ENCODE measurements around the gene CUL2. TPM values are rescaled to one million over a fixed set of nuclear protein-coding genes. Genes with fewer than 3 reads are reported as not detected.
A peak's percentile ranks its signal among the peaks of the same experiment; 100 is the strongest.
"Not testable (repeated sequence)": the region's sequence is repeated elsewhere in the genome, so short reads cannot be mapped to it uniquely, and the experiment has no call there.

The CUL2 gene
- total and polyA plus RNA-seq, 10 donors = 7.8 to 37.5 (median 20.5) TPM

GRCh38 chr10:34985146-34985545 is 105.0 kb downstream of the CUL2 start:
- H3K27ac ChIP-seq = no peak overlapping the region
- H3K4me3 ChIP-seq = no peak overlapping the region
- 96 to 100% (median 100%) methylated on average over 2 of the region's 2 CpGs for WGBS, 5 donors
- TF ChIP-seq POLR2A (IDR thresholded peaks at IDR 0.05) = no peak
- no peak for TF ChIP-seq POLR2AphosphoS5 (IDR thresholded peaks at IDR 0.05)
- TF ChIP-seq CTCF (IDR thresholded peaks at IDR 0.05 in 8 of 11, conservative IDR thresholded peaks at IDR 0.05 in 3 of 11) = no peak
- peaks cover 3 to 41% (median 27%) of the 10 kb centered on the region in 8 donors for H3K9me3 ChIP-seq
- no peaks in the 10 kb centered on the region for H3K4me1 ChIP-seq
- intact Hi-C loops (cut with DNase I; ENCODE audit: low total_unique reads) = no loop called here
- DNase-seq = no peak
- no peaks in the 10 kb centered on the region for H3K27me3 ChIP-seq (replicated peaks in 1 of 7)
- no peaks in the 10 kb centered on the region for H3K36me3 ChIP-seq

GRCh38 chr10:34981844-34982243 is 108.3 kb downstream of the CUL2 start:
- intact Hi-C loops (cut with DNase I; ENCODE audit: low total_unique reads) = no loop called here
- Histone ChIP-seq H3K36me3 (no peaks in the 10 kb centered on the region), H3K4me3 (no peak overlapping the region), H3K4me1 (no peaks in the 10 kb centered on the region), H3K9me3 (peaks cover 3 to 39% (median 27%) of the 10 kb centered on the region in 8 donors), H3K27ac (no peak overlapping the region), H3K27me3 (replicated peaks in 1 of 7) (no peaks in the 10 kb centered on the region)
- DNase-seq = no peak
- TF ChIP-seq CTCF (IDR thresholded peaks at IDR 0.05 in 8 of 11, conservative IDR thresholded peaks at IDR 0.05 in 3 of 11) (no peak), POLR2AphosphoS5 (IDR thresholded peaks at IDR 0.05) (no peak), POLR2A (IDR thresholded peaks at IDR 0.05) (no peak)
- WGBS, 5 donors = 78 to 91% (median 84%) methylated on average over 2 of the region's 2 CpGs

GRCh38 chr10:34979938-34980337 is 110.2 kb downstream of the CUL2 start:
- no peak overlapping the region for H3K4me3 ChIP-seq
- H3K4me1 ChIP-seq = no peaks in the 10 kb centered on the region
- intact Hi-C loops (cut with DNase I; ENCODE audit: low total_unique reads) = no loop called here
- WGBS, 5 donors = 44 to 91% (median 73%) methylated on average over 2 of the region's 2 CpGs
- DNase-seq = no peak
- no peaks in the 10 kb centered on the region for H3K36me3 ChIP-seq
- no peak overlapping the region for H3K27ac ChIP-seq
- peaks cover 0 to 35% (median 25%) of the 10 kb centered on the region in 8 donors for H3K9me3 ChIP-seq
- TF ChIP-seq POLR2A (IDR thresholded peaks at IDR 0.05) = no peak
- H3K27me3 ChIP-seq (replicated peaks in 1 of 7) = no peaks in the 10 kb centered on the region

- intact Hi-C loops (cut with DNase I; ENCODE audit: low total_unique reads) = no loop called here
- Histone ChIP-seq H3K36me3 (no peaks in the 10 kb centered on the region), H3K4me1 (no peaks in the 10 kb centered on the region), H3K9me3 (peaks cover 0 to 30% (median 17%) of the 10 kb centered on the region in 8 donors), H3K27ac (no peak overlapping the region), H3K4me3 (no peak overlapping the region), H3K27me3 (replicated peaks in 1 of 7) (no peaks in the 10 kb centered on the region)
- TF ChIP-seq CTCF (IDR thresholded peaks at IDR 0.05 in 8 of 11, conservative IDR thresholded peaks at IDR 0.05 in 3 of 11) (no peak), POLR2AphosphoS5 (IDR thresholded peaks at IDR 0.05) (no peak), POLR2A (IDR thresholded peaks at IDR 0.05) (no peak)
- peak; percentile 39 for DNase-seq
- WGBS, 5 donors = 81 to 92% (median 87%) methylated on average over 7 of the region's 7 CpGs
These were observed 112.1 kb downstream of the CUL2 start for GRCh38 chr10:34978080-34978479.

GRCh38 chr10:34976380-34976910 is 113.7 kb downstream of the CUL2 start:
- H3K4me3 ChIP-seq; H3K4me1 ChIP-seq; H3K27me3 ChIP-seq (replicated peaks in 1 of 7); intact Hi-C loops (cut with DNase I; ENCODE audit: low total_unique reads); H3K27ac ChIP-seq; H3K36me3 ChIP-seq: not testable (repeated sequence)
- peak; percentile 46 for DNase-seq
- H3K9me3 ChIP-seq = peaks cover 0 to 28% (median 16%) of the 10 kb centered on the region in 8 donors
- 95 to 100% (median 98%) methylated on average over 21 to 29 of the region's 29 CpGs for WGBS, 5 donors

GRCh38 chr10:34974364-34975065 is 115.6 kb downstream of the CUL2 start:
- H3K9me3 ChIP-seq = peaks cover 0 to 28% (median 16%) of the 10 kb centered on the region in 8 donors
- H3K27ac ChIP-seq; H3K4me3 ChIP-seq; H3K4me1 ChIP-seq; H3K27me3 ChIP-seq (replicated peaks in 1 of 7); H3K36me3 ChIP-seq; intact Hi-C loops (cut with DNase I; ENCODE audit: low total_unique reads): not testable (repeated sequence)
- DNase-seq = peak; percentile 30
- 91 to 95% (median 93%) methylated on average over 8 of the region's 8 CpGs for WGBS, 5 donors

- WGBS, 5 donors = 93 to 100% (median 98%) methylated on average over 3 of the region's 3 CpGs
- H3K36me3 ChIP-seq; H3K4me1 ChIP-seq; H3K27ac ChIP-seq; H3K27me3 ChIP-seq (replicated peaks in 1 of 7); intact Hi-C loops (cut with DNase I; ENCODE audit: low total_unique reads); H3K4me3 ChIP-seq: not testable (repeated sequence)
- peak; percentile 9 for DNase-seq
- H3K9me3 ChIP-seq = peaks cover 0 to 28% (median 16%) of the 10 kb centered on the region in 8 donors
These were observed 116.4 kb downstream of the CUL2 start for GRCh38 chr10:34973757-34974156.

- peaks cover 0 to 28% (median 16%) of the 10 kb centered on the region in 8 donors for H3K9me3 ChIP-seq
- H3K27me3 ChIP-seq (replicated peaks in 1 of 7); H3K36me3 ChIP-seq; intact Hi-C loops (cut with DNase I; ENCODE audit: low total_unique reads); H3K4me1 ChIP-seq; H3K27ac ChIP-seq; H3K4me3 ChIP-seq: not testable (repeated sequence)
- DNase-seq = peak; percentile 46
- 77 to 84% (median 79%) methylated on average over 9 of the region's 9 CpGs for WGBS, 5 donors
These were observed 117.0 kb downstream of the CUL2 start for GRCh38 chr10:34973121-34973520.

Measured in spleen (tissue), 11 donors.